Astrocyte (in vitro differentiated cells and primary cell): ENCODE measurements around the gene DNAJC12.

ENCODE experiments used
- CTCF ChIP-seq: IDR thresholded peaks from 2 replicates; pipeline ENCODE4 v1.5.1; 2011; ENCODE audit warnings: low read depth, mild to moderate bottlenecking, inconsistent platforms, low read length, moderate library complexity; ENCODE audit not compliant: insufficient read depth
- EZH2 ChIP-seq: IDR thresholded peaks from 2 replicates; pipeline ENCODE4 v1.6.1; 2012; ENCODE audit warnings: mild to moderate bottlenecking, low read length, inconsistent platforms; ENCODE audit not compliant: insufficient read depth

DNA sequence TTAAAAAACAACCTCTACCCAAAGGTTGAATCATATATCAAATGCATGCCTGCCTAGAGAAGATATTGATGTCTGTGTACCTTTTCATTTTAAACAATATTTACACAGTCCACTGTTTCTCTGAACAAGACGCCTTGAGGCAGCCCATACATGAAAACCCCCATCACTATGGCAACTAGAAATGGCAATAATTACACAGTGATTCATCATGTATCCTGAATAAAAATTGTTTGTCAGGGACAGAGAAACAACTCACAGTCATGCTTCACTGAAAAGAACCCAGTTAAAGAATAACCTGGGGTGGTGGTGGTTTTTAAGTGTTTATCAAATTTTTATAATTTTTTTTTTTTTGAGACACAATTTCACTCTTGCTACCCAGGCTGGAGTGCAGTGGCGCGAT is 19.7 kb downstream of the DNAJC12 start:
- TF ChIP-seq CTCF (no peak), EZH2 (no peak)
